ENCODE results near the gene SLC1A7.

GRCh38 chr1:53131590-53131938 is 10.9 kb downstream of the SLC1A7 start:
- TF ChIP-seq, protein P1, sequence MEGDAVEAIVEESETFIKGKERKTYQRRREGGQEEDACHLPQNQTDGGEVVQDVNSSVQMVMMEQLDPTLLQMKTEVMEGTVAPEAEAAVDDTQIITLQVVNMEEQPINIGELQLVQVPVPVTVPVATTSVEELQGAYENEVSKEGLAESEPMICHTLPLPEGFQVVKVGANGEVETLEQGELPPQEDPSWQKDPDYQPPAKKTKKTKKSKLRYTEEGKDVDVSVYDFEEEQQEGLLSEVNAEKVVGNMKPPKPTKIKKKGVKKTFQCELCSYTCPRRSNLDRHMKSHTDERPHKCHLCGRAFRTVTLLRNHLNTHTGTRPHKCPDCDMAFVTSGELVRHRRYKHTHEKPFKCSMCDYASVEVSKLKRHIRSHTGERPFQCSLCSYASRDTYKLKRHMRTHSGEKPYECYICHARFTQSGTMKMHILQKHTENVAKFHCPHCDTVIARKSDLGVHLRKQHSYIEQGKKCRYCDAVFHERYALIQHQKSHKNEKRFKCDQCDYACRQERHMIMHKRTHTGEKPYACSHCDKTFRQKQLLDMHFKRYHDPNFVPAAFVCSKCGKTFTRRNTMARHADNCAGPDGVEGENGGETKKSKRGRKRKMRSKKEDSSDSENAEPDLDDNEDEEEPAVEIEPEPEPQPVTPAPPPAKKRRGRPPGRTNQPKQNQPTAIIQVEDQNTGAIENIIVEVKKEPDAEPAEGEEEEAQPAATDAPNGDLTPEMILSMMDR (optimal IDR thresholded peaks at IDR 0.05 in 1 of 3, IDR thresholded peaks at IDR 0.05 in 1 of 3, conservative IDR thresholded peaks at IDR 0.05 in 1 of 3; ENCODE audit: extremely low read depth in 1 of 3, insufficient read depth in 2 of 3, low read length in 3 of 3): no peak
- TF ChIP-seq EZH2 (IDR thresholded peaks at IDR 0.05; ENCODE audit: low read length): no peak

Data from keratinocyte (primary cell).